ENCODE measurements around the gene GSDME. TPM values are rescaled to one million over a fixed set of nuclear protein-coding genes. Genes with fewer than 3 reads are reported as not detected.
"Not testable (repeated sequence)": the region's sequence is repeated elsewhere in the genome, so short reads cannot be mapped to it uniquely, and the experiment has no call there.

Gene GSDME
- total RNA-seq, 1 experiment from 2014 or later = 4.5 TPM

DNA sequence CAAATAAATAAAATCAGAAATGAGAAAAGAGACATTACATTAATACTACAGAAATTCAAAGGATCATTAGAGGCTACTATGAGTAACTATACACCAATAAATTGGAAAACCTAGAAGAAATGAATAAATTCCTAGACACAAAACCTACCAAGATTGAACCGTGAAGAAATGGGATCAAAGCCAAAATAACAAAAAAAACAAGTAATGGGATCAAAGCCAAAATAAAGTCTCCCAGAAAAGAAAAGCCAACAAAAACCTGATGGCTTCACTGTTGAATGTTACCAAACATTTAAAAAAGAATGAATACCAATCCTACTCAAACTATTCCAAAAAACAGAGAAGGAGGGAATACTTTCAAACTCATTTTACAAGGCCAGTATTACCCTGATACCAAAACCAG is 20.0 kb downstream of the GSDME start:
- ChIA-PET POLR2A (no interaction called here), CTCF (no interaction called here)
- Histone ChIP-seq H3K9me3 (ENCODE audit: control insufficient read depth, insufficient read depth, low read depth, low read length) (no peaks in the 10 kb centered on the region), H3K4me1 (ENCODE audit: control insufficient read depth, insufficient read depth, low read length) (no peaks in the 10 kb centered on the region), H3K27ac (ENCODE audit: low read length) (no peak overlapping the region), H3K27me3 (ENCODE audit: control insufficient read depth, insufficient read depth, low read length) (no peaks in the 10 kb centered on the region), H3K4me3 (ENCODE audit: low read depth in 2 of 2, low read length in 2 of 2) (no peak overlapping the region), H3K36me3 (ENCODE audit: control insufficient read depth, insufficient read depth, low read length) (no peaks in the 10 kb centered on the region)
- no peak for DNase-seq (ENCODE audit: low read depth, low spot score)
- in situ Hi-C loops (cut with HindIII; ENCODE audit: low pct_unique_long_range_greater_than_20kb, low sequenced_read_pairs) (no loop called here), intact Hi-C loops (cut with micrococcal nuclease; ENCODE audit: unreplicated experiment) (no loop called here)
- ATAC-seq = no peak
- no TSS peak for BruUV-seq (replicated peaks)
- TF ChIP-seq TCF7L2 (IDR thresholded peaks at IDR 0.05; ENCODE audit: low read depth, low read length) (no peak), SIN3A (IDR thresholded peaks at IDR 0.05; ENCODE audit: borderline replicate concordance, insufficient read depth, low read depth, low read length) (no peak), POLR2AphosphoS5 (IDR thresholded peaks at IDR 0.05; ENCODE audit: low read depth, low read length) (no peak)
- TF ChIP-seq, protein P1, sequence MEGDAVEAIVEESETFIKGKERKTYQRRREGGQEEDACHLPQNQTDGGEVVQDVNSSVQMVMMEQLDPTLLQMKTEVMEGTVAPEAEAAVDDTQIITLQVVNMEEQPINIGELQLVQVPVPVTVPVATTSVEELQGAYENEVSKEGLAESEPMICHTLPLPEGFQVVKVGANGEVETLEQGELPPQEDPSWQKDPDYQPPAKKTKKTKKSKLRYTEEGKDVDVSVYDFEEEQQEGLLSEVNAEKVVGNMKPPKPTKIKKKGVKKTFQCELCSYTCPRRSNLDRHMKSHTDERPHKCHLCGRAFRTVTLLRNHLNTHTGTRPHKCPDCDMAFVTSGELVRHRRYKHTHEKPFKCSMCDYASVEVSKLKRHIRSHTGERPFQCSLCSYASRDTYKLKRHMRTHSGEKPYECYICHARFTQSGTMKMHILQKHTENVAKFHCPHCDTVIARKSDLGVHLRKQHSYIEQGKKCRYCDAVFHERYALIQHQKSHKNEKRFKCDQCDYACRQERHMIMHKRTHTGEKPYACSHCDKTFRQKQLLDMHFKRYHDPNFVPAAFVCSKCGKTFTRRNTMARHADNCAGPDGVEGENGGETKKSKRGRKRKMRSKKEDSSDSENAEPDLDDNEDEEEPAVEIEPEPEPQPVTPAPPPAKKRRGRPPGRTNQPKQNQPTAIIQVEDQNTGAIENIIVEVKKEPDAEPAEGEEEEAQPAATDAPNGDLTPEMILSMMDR (IDR thresholded peaks at IDR 0.05) = no peak
- TF ChIP-seq, protein P2, sequence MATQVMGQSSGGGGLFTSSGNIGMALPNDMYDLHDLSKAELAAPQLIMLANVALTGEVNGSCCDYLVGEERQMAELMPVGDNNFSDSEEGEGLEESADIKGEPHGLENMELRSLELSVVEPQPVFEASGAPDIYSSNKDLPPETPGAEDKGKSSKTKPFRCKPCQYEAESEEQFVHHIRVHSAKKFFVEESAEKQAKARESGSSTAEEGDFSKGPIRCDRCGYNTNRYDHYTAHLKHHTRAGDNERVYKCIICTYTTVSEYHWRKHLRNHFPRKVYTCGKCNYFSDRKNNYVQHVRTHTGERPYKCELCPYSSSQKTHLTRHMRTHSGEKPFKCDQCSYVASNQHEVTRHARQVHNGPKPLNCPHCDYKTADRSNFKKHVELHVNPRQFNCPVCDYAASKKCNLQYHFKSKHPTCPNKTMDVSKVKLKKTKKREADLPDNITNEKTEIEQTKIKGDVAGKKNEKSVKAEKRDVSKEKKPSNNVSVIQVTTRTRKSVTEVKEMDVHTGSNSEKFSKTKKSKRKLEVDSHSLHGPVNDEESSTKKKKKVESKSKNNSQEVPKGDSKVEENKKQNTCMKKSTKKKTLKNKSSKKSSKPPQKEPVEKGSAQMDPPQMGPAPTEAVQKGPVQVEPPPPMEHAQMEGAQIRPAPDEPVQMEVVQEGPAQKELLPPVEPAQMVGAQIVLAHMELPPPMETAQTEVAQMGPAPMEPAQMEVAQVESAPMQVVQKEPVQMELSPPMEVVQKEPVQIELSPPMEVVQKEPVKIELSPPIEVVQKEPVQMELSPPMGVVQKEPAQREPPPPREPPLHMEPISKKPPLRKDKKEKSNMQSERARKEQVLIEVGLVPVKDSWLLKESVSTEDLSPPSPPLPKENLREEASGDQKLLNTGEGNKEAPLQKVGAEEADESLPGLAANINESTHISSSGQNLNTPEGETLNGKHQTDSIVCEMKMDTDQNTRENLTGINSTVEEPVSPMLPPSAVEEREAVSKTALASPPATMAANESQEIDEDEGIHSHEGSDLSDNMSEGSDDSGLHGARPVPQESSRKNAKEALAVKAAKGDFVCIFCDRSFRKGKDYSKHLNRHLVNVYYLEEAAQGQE (IDR thresholded peaks at IDR 0.05; ENCODE audit: insufficient read depth in 1 of 2, low read depth in 2 of 2, low read length in 1 of 2) = no peak

DNA sequence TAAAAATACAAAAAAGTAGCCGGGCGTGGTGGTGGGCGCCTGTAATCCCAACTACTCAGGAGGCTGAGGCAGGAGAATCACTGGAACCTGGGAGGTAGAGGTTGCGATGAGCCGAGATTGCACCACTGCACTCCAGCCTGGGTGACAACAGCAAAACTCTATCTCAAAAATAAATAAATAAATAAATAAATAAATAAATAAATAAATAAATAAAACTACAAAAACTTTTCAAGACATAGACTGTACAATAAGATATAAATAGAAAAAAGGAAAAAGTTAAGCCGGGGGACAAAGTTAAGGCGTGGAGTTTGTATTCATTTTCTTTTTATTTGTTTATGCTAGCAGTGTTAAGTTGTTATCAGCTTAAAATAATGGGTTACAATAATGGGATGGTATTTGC is 21.7 kb downstream of the GSDME start:
- DNase-seq (ENCODE audit: low read depth, low spot score); H3K9me3 ChIP-seq (ENCODE audit: control insufficient read depth, insufficient read depth, low read depth, low read length); intact Hi-C loops (cut with micrococcal nuclease; ENCODE audit: unreplicated experiment); H3K27ac ChIP-seq (ENCODE audit: low read length); BruUV-seq (replicated peaks); POLR2A ChIA-PET; H3K36me3 ChIP-seq (ENCODE audit: control insufficient read depth, insufficient read depth, low read length); H3K4me3 ChIP-seq (ENCODE audit: low read depth in 2 of 2, low read length in 2 of 2); H3K4me1 ChIP-seq (ENCODE audit: control insufficient read depth, insufficient read depth, low read length); CTCF ChIA-PET; ATAC-seq; in situ Hi-C loops (cut with HindIII; ENCODE audit: low pct_unique_long_range_greater_than_20kb, low sequenced_read_pairs); H3K27me3 ChIP-seq (ENCODE audit: control insufficient read depth, insufficient read depth, low read length): not testable (repeated sequence)

DNA sequence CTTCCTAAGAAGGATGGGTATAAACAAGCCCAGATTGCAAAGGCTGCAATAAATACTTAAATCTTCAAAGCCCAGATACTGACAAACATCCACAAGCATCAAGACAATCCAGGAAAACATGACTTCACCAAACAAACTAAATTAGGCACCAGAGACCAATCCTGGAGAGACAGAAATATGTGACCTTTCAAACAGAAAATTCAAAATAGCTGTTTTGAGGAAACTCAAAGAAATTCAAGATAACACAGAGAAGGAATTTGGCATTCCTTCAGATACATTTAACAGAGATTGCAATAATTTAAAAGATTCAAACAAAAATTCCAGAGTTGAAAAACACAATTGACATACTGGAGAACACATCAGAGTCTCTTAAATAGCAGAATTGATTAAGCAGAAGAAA is 23.0 kb downstream of the GSDME start:
- no peak for DNase-seq (ENCODE audit: low read depth, low spot score)
- no peaks in the 10 kb centered on the region for H3K4me1 ChIP-seq (ENCODE audit: control insufficient read depth, insufficient read depth, low read length)
- BruUV-seq (replicated peaks) = no TSS peak
- H3K27ac ChIP-seq (ENCODE audit: low read length) = no peak overlapping the region
- TF ChIP-seq POLR2AphosphoS5 (IDR thresholded peaks at IDR 0.05; ENCODE audit: low read depth, low read length) (no peak), SIN3A (IDR thresholded peaks at IDR 0.05; ENCODE audit: borderline replicate concordance, insufficient read depth, low read depth, low read length) (no peak), TCF7L2 (IDR thresholded peaks at IDR 0.05; ENCODE audit: low read depth, low read length) (no peak)
- TF ChIP-seq, protein P2 (IDR thresholded peaks at IDR 0.05; ENCODE audit: insufficient read depth in 1 of 2, low read depth in 2 of 2, low read length in 1 of 2) = no peak
- TF ChIP-seq, protein P1 (IDR thresholded peaks at IDR 0.05) = no peak
- H3K9me3 ChIP-seq (ENCODE audit: control insufficient read depth, insufficient read depth, low read depth, low read length) = no peaks in the 10 kb centered on the region
- H3K36me3 ChIP-seq (ENCODE audit: control insufficient read depth, insufficient read depth, low read length) = no peaks in the 10 kb centered on the region
- CTCF ChIA-PET = no interaction called here
- no peak for ATAC-seq
- H3K27me3 ChIP-seq (ENCODE audit: control insufficient read depth, insufficient read depth, low read length) = no peaks in the 10 kb centered on the region
- no peak overlapping the region for H3K4me3 ChIP-seq (ENCODE audit: low read depth in 2 of 2, low read length in 2 of 2)
- intact Hi-C loops (cut with micrococcal nuclease; ENCODE audit: unreplicated experiment) (no loop called here), in situ Hi-C loops (cut with HindIII; ENCODE audit: low pct_unique_long_range_greater_than_20kb, low sequenced_read_pairs) (no loop called here)
- POLR2A ChIA-PET = no interaction called here
